Measurements from ENCODE around the gene RAD21L1.

RAD21L1 gene

GRCh38 chr20:1225783-1226654, at the start of gene RAD21L1:
Gene RAD21L1, plus strand, starts transcription at chr20:1226044. Its CDS starts 2,410 bp downstream, at chr20:1228454.
- peak within 1 kb of the TSS; percentile 44 for H3K4me3 ChIP-seq (ENCODE audit: low read depth, low read length)
- no peak for TF ChIP-seq CTCF (IDR thresholded peaks at IDR 0.05; ENCODE audit: borderline replicate concordance, insufficient read depth, low read depth, low read length)

GRCh38 chr20:1177680-1178079, 48.2 kb upstream of the RAD21L1 start:
- H3K4me3 ChIP-seq (ENCODE audit: low read depth, low read length) = no peak overlapping the region
- no peak for TF ChIP-seq CTCF (IDR thresholded peaks at IDR 0.05; ENCODE audit: borderline replicate concordance, insufficient read depth, low read depth, low read length)

- TF ChIP-seq CTCF (IDR thresholded peaks at IDR 0.05; ENCODE audit: borderline replicate concordance, insufficient read depth, low read depth, low read length) = no peak
- no peak overlapping the region for H3K4me3 ChIP-seq (ENCODE audit: low read depth, low read length)
These were observed 47.7 kb upstream of the RAD21L1 start for GRCh38 chr20:1178103-1178502.

- H3K4me3 ChIP-seq (ENCODE audit: low read depth, low read length) = no peak overlapping the region
- TF ChIP-seq CTCF (IDR thresholded peaks at IDR 0.05; ENCODE audit: borderline replicate concordance, insufficient read depth, low read depth, low read length) = no peak
These were observed 47.2 kb upstream of the RAD21L1 start for GRCh38 chr20:1178623-1179022.

GRCh38 chr20:1180949-1181348, 44.9 kb upstream of the RAD21L1 start:
- no peak for TF ChIP-seq CTCF (IDR thresholded peaks at IDR 0.05; ENCODE audit: borderline replicate concordance, insufficient read depth, low read depth, low read length)
- no peak overlapping the region for H3K4me3 ChIP-seq (ENCODE audit: low read depth, low read length)

- TF ChIP-seq CTCF (IDR thresholded peaks at IDR 0.05; ENCODE audit: borderline replicate concordance, insufficient read depth, low read depth, low read length) = no peak
- H3K4me3 ChIP-seq (ENCODE audit: low read depth, low read length) = no peak overlapping the region
These were observed 43.7 kb upstream of the RAD21L1 start for GRCh38 chr20:1182106-1182505.

GRCh38 chr20:1183153-1183552, 42.7 kb upstream of the RAD21L1 start:
- no peak for TF ChIP-seq CTCF (IDR thresholded peaks at IDR 0.05; ENCODE audit: borderline replicate concordance, insufficient read depth, low read depth, low read length)
- no peak overlapping the region for H3K4me3 ChIP-seq (ENCODE audit: low read depth, low read length)
